Left renal pelvis (tissue), 4 donors: Measurements from ENCODE around the gene MPHOSPH10. TPM values are rescaled to one million over a fixed set of nuclear protein-coding genes. Genes with fewer than 3 reads are reported as not detected.
"Not testable (repeated sequence)": the region's sequence is repeated elsewhere in the genome, so short reads cannot be mapped to it uniquely, and the experiment has no call there.

ENCODE experiments used
- DNase-seq, 4 donors: peaks; one replicate each; pipeline ENCODE4 v3.0.0-alpha.2; 2013; ENCODE audit warnings: low read depth in 4 of 4, low spot score in 3 of 4
- polyA plus RNA-seq, 4 donors: library from polyadenylated mRNA; unstranded; fragments of 120-200 nt; gene quantifications; one replicate each; pipeline ENCODE4 v1.2.1, GENCODE V29; 2013; ENCODE audit not compliant: insufficient read length in 4 of 4

The MPHOSPH10 gene
- polyA plus RNA-seq, 4 donors, result 42.6 to 55.5 (median 46.5) TPM

DNA sequence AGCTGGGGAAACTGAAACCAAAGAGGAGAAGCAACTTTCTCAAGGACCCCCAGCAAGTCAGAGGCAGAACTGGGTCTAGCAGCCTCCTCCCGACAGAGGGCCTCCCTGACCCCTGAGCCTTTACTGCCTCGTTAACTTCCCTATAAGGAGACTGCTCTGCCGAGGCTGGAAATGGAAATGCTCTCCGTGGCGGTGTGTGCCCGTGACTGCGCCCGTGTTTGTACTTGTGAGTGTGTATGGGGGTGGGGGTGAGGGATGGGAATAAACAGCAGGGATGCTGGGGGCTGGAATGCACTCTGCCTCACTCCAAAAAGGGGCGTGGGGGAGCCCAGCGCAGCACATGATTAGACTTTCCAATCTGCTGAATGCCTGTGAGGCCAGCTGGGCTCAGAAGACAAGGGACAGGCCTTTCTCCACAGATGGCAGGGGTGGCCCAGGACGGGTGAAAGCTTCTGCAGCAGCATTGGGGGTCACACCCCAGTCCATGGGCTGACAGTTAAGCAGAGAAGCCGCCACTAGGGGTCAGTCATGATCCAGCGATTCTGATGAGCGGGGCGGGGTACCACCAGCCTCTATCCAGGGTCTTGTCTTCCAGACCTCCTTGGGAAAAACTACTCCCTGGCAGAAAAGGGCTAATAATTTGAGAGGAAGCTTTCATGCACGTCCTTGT is 26.8 kb downstream of the MPHOSPH10 start:
- peak; percentile 12 to 27 (median 22) for DNase-seq

DNA sequence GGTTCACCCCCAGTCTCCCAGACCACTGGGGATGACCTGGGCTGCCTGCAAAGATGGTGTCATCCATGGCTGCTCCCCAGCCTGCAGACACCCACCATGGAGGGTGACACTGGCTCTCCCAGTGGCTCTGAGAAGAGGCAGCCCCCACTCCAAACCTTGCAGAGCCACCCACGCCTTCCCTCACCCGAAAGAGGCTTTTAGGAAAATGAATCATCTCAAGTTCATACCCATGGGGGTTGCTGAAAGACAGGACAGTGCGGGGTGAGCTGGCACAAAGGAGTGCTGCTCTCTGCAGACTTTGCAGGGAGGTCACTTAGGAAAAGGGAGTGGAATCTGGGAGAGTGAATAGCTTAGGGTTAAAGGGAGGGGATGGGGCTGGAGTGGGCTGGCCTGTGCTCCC is 36.4 kb downstream of the MPHOSPH10 start:
- no peak for DNase-seq

DNA sequence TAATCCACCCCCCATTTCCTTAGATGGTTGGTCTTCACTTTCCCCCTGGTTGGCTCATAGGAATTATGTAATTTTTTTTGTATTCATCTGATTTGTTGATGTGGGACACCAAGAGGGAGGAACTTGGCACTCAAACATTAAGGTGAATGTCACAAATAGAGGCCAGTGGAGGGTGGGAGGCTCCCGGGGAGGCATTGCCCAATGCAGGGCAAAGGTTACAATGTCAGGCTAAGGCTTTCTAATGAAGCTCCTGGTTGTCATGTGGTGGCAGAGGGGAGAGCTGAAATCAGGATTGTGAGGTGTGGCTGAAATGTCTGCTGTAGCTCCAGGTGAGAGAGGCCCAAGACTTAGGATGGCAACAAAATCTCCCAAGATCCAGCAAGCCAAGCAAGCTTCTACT is 42.7 kb downstream of the MPHOSPH10 start:
- no peak for DNase-seq

DNA sequence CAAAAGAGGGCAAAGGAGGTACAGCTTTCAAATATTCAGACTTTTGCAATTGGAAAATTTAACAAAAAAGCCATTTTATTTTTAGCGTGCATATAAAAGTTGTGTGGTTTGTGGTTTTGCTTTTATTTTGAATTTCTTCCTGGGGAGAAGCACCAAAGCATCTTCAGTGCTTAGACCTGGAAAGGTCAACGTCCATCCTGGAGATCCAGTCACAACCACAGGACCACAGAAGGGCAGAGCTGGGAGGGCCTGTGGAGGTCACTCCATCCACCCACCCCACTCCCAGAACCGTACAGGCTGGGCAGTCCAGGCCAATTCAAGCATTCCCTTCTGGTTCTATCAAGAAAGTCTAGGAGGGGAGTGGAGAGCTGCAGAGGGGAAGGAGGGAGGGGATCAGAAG is 43.8 kb downstream of the MPHOSPH10 start:
- DNase-seq, result no peak

DNA sequence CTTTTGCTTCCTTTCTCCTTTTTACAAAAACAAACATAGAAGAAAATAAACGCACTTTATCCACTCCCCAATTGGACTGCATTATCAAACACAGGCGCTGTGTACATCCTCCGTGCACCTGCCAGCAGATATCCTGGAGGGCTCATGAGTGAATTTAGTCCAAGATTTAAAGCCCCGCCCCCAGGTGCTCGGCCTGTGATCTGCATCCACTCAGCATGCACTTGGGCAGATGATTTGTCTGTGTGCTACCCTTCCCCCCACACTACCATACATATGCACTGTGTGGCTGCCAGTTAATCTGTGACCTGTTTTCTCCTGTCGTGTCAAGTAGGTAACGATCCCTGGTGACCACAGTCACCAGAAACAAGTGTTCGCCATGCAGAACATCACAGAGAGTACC is 48.4 kb downstream of the MPHOSPH10 start:
- not testable (repeated sequence) for DNase-seq

DNA sequence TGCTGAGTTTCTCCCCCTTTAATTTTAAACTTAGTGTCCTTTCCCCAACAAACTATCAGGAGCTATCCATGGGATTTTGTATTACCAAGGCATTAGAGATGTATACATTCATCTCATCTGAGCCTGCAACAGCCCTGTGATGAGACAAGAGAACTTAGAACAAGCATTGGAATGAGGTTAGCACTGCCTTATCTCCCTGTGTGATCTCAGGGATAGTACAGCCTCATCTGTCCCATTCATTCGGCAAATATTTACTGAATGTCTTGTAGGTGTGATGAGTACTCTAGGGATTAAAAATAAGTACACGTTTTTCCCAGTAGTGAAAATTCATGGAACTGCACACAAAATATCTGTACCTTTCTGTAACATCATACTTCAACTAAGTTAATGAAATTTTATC is 50.9 kb downstream of the MPHOSPH10 start:
- DNase-seq, result no peak

DNA sequence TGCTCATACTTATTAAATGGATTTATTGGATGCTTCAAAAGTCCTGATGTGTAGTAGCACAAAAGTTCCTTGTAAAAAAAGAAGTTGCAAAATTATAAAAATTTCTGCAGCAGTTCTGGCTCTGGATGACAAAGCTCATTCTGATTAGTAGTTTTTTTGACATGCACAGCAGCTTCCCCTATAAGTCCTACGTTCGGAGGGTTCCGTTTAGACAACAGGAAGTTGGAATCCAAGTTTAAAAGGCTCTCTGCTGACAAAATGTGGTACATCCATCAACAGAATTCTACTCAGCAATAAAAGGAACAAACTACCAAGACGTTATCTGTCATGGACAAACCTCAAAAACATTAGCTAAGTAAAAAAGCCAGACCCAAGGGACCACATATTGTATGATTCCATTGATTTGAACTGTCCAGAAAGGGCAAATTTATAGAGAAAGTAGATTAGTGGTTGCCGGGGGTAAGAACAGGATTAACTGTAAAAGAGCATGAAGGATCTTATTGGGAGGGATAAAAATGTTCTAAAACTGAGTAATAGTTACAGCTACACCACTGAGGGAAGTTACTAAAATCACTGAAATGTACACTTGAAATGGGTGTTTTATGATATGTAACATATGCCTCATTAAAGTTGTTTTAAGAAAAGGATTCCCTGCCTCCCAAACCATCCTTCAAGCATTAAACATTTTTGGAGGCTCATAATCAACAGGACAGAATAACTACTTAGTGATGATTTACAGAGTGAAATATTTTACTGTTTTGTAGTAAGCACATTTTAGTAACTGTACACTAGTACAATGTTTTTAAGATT is 53.1 kb downstream of the MPHOSPH10 start:
- not testable (repeated sequence) for DNase-seq

DNA sequence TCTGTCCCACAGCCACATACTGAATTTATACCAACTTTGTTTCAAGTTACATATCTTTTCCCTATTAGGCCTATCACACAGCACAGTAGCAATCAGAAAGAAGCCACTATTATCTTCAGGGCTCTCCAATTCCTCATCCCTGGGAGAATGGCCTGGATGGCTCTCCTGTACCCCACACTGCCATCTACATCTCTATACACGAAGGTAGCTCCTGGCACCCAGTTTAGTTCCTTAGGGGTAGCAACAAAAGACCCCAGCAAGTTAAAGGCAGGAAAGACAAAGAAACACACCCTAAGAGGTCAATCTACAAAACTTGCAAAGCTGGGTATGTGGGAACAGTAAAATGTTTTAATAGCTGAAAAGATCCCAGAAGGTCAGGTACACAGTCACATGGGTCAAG is 56.5 kb downstream of the MPHOSPH10 start:
- no peak for DNase-seq

DNA sequence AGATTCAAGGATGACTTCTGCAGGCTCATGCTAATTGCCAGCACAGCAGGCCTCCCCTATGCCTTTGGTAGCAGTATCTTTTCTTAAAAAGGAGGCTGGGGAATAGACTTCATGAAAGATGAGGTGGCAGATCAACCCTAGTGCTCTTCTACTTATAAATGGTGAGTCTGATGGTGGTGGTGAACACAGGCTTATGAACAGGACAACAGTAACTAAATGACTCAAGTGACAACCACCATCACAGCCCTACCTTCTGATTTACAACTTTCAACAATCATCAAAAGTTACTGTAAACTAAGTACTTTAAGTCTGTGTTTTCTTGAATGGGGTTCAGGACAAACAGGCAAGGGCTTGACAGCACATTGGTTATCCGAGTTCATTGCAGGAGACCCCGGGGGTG is 57.2 kb downstream of the MPHOSPH10 start:
- no peak for DNase-seq

DNA sequence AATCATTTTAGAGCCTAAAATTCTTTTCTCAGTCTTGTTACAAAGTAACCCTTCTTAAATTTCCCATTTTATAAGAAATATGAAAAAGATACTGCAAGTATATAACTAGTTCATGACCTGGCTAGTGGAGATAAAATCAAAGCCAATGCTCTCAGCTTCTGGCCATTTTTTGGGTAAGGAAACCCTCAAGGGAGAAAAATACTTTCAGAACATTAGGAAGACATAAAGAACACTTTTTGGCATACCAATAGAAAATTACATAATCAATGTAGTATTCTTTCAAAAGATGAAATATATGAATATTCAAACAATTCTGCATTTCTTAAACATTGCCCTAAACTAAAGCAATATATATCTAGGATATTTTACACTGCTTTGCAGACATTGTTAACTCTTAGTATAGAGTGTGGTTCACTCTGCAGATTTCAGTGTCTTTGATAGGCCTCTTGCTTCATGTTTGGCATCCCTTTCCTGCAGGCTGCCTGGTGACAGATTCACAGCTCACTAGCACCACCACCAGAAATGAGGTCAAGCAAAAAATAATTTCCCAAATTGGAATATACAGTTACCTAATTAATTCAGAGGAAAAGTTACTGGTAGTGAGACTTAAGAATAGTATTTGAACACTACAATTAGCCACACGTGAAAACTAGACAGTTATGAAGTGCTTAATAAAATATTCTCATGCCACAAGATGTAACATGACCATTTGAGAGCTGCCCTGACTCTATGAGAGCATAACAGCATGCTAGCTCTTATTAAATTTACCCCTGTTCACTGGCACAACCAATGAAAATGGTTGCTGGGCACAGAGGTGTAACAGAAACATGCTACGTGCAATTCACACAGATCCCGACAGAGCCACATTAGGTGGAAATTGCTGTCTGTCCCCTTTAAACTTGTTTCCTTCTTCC is 60.5 kb downstream of the MPHOSPH10 start:
- no peak for DNase-seq

DNA sequence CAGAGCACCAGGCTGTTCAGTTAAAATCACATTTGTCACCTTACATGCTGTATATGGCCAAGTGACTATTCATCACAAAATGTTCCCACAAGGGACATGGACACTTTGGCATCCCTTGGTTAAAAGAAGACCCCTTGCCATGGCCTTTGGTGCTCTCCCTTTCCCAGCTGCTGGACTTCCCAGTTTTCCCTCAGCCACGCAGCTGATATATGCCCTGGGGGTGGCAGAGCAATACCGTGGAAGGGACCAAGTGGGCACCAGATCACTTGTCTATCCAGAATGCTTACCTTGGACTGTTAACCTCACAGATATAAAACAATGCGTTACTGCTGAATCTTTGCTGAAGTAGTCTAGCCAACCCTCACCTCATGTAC is 61.1 kb downstream of the MPHOSPH10 start:
- no peak for DNase-seq

Other genes starting within 250 kb of the MPHOSPH10 start
- 1 to 10 TPM in 1 of 4 donors, under 1 TPM in 1, not detected in 2; 0.75 to 1.6 TPM for gene VAX2, start 230.1 kb upstream of the MPHOSPH10 start, polyA plus RNA-seq
- 10 to 100 TPM in 3 of 4 donors, 1 to 10 TPM in 1; 1.5 to 80.6 (median 64.2) TPM for gene ATP6V1B1, start 194.7 kb upstream of the MPHOSPH10 start, polyA plus RNA-seq
- 1 to 10 TPM; 1.0 to 1.8 (median 1.3) TPM for gene ANKRD53, start 152.0 kb upstream of the MPHOSPH10 start, polyA plus RNA-seq
- 10 to 100 TPM; 50.2 to 64.0 (median 53.8) TPM for gene TEX261, start 135.8 kb upstream of the MPHOSPH10 start, polyA plus RNA-seq
- 100 to 1,000 TPM in 1 of 4 donors, 10 to 100 TPM in 3; 70.0 to 106 (median 84.9) TPM for gene NAGK, start 62.0 kb upstream of the MPHOSPH10 start, polyA plus RNA-seq
- gene MCEE, start 405 bp upstream of the MPHOSPH10 start, polyA plus RNA-seq, result 10 to 100 TPM; 22.3 to 25.5 (median 22.7) TPM
- gene PAIP2B, start 96.5 kb downstream of the MPHOSPH10 start, polyA plus RNA-seq, result 10 to 100 TPM in 3 of 4 donors, 1 to 10 TPM in 1; 6.5 to 20.5 (median 18.4) TPM
- 100 to 1,000 TPM; 138 to 229 (median 222) TPM for gene ZNF638, start 201.1 kb downstream of the MPHOSPH10 start, polyA plus RNA-seq